GM23338 (cell line): ENCODE data around the gene AIP. TPM values are rescaled to one million over a fixed set of nuclear protein-coding genes. Genes with fewer than 3 reads are reported as not detected.

Experiments
- ATAC-seq: fragments of 200-7000 bp; cut with Tn5 transposase; 3 replicates; pipeline ENCODE4 v1.9.1; 2020
- DNase-seq: peaks from one replicate; pipeline ENCODE4 v3.0.0-alpha.2; 2015; ENCODE audit warnings: low spot score
- H2AFZ ChIP-seq: fragments of 200-600 bp; sonication (generic); 2 replicates; pipeline ENCODE4 v1.8.0; 2016; ENCODE audit warnings: antibody characterized with exemption, mild to moderate bottlenecking, moderate library complexity
- H3F3A ChIP-seq: fragments of 200-600 bp; sonication (generic); replicated peaks from 2 replicates; pipeline ENCODE4 v1.8.0; 2017; ENCODE audit warnings: antibody characterized with exemption, mixed run types, low read depth
- H3K27ac ChIP-seq: fragments of 200-600 bp; sonication (generic); 2 replicates; pipeline ENCODE4 v1.6.1; 2016; ENCODE audit warnings: low read depth
- H3K27me3 ChIP-seq: fragments of 200-600 bp; sonication (generic); 2 replicates; pipeline ENCODE4 v1.8.0; 2016; ENCODE audit warnings: mild to moderate bottlenecking, mixed run types, moderate library complexity; ENCODE audit not compliant: insufficient read depth
- H3K36me3 ChIP-seq: fragments of 200-600 bp; sonication (generic); 2 replicates; pipeline ENCODE4 v1.8.0; 2016; ENCODE audit warnings: mild to moderate bottlenecking; ENCODE audit not compliant: insufficient read depth
- H3K4me1 ChIP-seq: fragments of 200-600 bp; sonication (generic); 2 replicates; pipeline ENCODE4 v1.8.0; 2016; ENCODE audit warnings: mild to moderate bottlenecking, moderate library complexity; ENCODE audit not compliant: insufficient read depth
- H3K4me2 ChIP-seq: fragments of 200-600 bp; sonication (generic); 2 replicates; pipeline ENCODE4 v1.7.1; 2017; ENCODE audit warnings: mixed run types
- H3K4me3 ChIP-seq: fragments of 200-600 bp; sonication (generic); 2 replicates; pipeline ENCODE4 v1.6.1; 2016; ENCODE audit warnings: mixed run types
- H3K79me2 ChIP-seq: fragments of 200-600 bp; sonication (generic); replicated peaks from 2 replicates; pipeline ENCODE4 v1.8.0; 2017; ENCODE audit warnings: mild to moderate bottlenecking; ENCODE audit not compliant: insufficient read depth
- H3K9me2 ChIP-seq: fragments of 200-600 bp; sonication (generic); 2 replicates; pipeline ENCODE4 v1.8.0; 2017; ENCODE audit not compliant: insufficient read depth
- H4K20me1 ChIP-seq: fragments of 200-600 bp; sonication (generic); replicated peaks from 2 replicates; pipeline ENCODE4 v1.8.0; 2017; ENCODE audit warnings: mild to moderate bottlenecking; ENCODE audit not compliant: insufficient read depth
- H3K27ac Mint-ChIP-seq: 2 replicates; pipeline ENCODE4 v1.8.0; 2020; ENCODE audit warnings: inconsistent platforms, mild to moderate bottlenecking, moderate library complexity, mixed read lengths
- H3K27me3 Mint-ChIP-seq: 3 replicates; pipeline ENCODE4 v1.8.0; 2022; ENCODE audit warnings: low read depth, mild to moderate bottlenecking, moderate library complexity, mixed read lengths, inconsistent platforms; ENCODE audit not compliant: insufficient read depth, poor library complexity
- H3K36me3 Mint-ChIP-seq: 3 replicates; pipeline ENCODE4 v1.8.0; 2021; ENCODE audit warnings: low read depth, mild to moderate bottlenecking, inconsistent platforms, moderate library complexity, mixed read lengths
- H3K4me1 Mint-ChIP-seq: 3 replicates; pipeline ENCODE4 v1.8.0; 2020; ENCODE audit warnings: mild to moderate bottlenecking, inconsistent platforms, mixed read lengths
- H3K4me3 Mint-ChIP-seq: 3 replicates; pipeline ENCODE4 v1.8.0; 2021; ENCODE audit warnings: moderate library complexity, mild to moderate bottlenecking, inconsistent platforms, mixed read lengths
- H3K9me3 Mint-ChIP-seq: 3 replicates; pipeline ENCODE4 v1.8.0; 2020; ENCODE audit warnings: moderate library complexity, mild to moderate bottlenecking, inconsistent platforms, mixed read lengths
- CREB1 ChIP-seq: fragments of 250-450 bp; sonication (Bioruptor Pico); IDR thresholded peaks from 2 replicates; pipeline ENCODE4 v1.5.0; 2020; ENCODE audit warnings: low read depth, mild to moderate bottlenecking, moderate library complexity
- CTCF ChIP-seq, 2 experiments: fragments of 200-600 bp in 1 of 2; sonication (generic) in 1 of 2; conservative IDR thresholded peaks; 2 replicates each; pipeline versions ENCODE4 v1.5.1 to v1.6.1; 2016 to 2017; ENCODE audit warnings: antibody characterized with exemption in 2 of 2, low read depth in 2 of 2, mild to moderate bottlenecking in 2 of 2, moderate library complexity in 1 of 2
- EZH2 ChIP-seq: fragments of 200-600 bp; sonication (generic); IDR thresholded peaks from one replicate; pipeline ENCODE4 v1.8.0; 2017; ENCODE audit warnings: antibody characterized with exemption, mild to moderate bottlenecking, low read depth; ENCODE audit not compliant: unreplicated experiment
- EZH2phosphoT487 ChIP-seq: fragments of 200-600 bp; sonication (generic); IDR thresholded peaks from one replicate; pipeline ENCODE4 v1.8.1; 2018; ENCODE audit warnings: antibody characterized with exemption; ENCODE audit not compliant: unreplicated experiment
- JUNB ChIP-seq: IDR thresholded peaks from one replicate; pipeline ENCODE4 v1.6.1; 2016; ENCODE audit warnings: antibody characterized with exemption; ENCODE audit not compliant: unreplicated experiment
- NANOG ChIP-seq: IDR thresholded peaks from 2 replicates; pipeline ENCODE4 v1.6.1; 2016; ENCODE audit warnings: antibody characterized with exemption, borderline replicate concordance
- POLR2AphosphoS5 ChIP-seq: IDR thresholded peaks from 2 replicates; pipeline ENCODE4 v1.6.1; 2016; ENCODE audit warnings: antibody characterized with exemption, low read depth
- STAT1 ChIP-seq: IDR thresholded peaks from one replicate; pipeline ENCODE4 v1.6.1; 2016; ENCODE audit warnings: antibody characterized with exemption; ENCODE audit not compliant: unreplicated experiment
- ZNF114 ChIP-seq: fragments of 250-450 bp; sonication (Bioruptor Pico); IDR thresholded peaks from 2 replicates; pipeline ENCODE4 v1.5.0; 2020; ENCODE audit warnings: mild to moderate bottlenecking, moderate library complexity
- ZNF331 ChIP-seq: fragments of 250-450 bp; sonication (Bioruptor Pico); IDR thresholded peaks from 2 replicates; pipeline ENCODE4 v1.5.0; 2020; ENCODE audit warnings: low read depth, mild to moderate bottlenecking, moderate library complexity
- polyA plus RNA-seq: library from polyadenylated mRNA; unstranded; fragments of >200 nt; fragmentation: Nextera tagmentation; extraction: Ambion mirVana; gene quantifications from 2 replicates; pipeline ENCODE4 v1.2.1, GENCODE V29; 2016
- total RNA-seq: library from RNA; depleted of rRNA; stranded (reverse); fragments of >200 nt; shearing (Covaris generic); gene quantifications from 2 replicates; pipeline ENCODE4 v1.2.3, GENCODE V29; 2014
- TF ChIP-seq, protein P1 (sequence below): fragments of 250-450 bp; sonication (Bioruptor Pico); IDR thresholded peaks from 2 replicates; pipeline ENCODE4 v1.5.0; 2020; ENCODE audit warnings: mild to moderate bottlenecking, moderate library complexity
- TF ChIP-seq, protein P2 (sequence below): IDR thresholded peaks from one replicate; pipeline ENCODE4 v1.6.1; 2018; ENCODE audit warnings: antibody characterized with exemption; ENCODE audit not compliant: unreplicated experiment
- TF ChIP-seq, protein P3 (sequence below): IDR thresholded peaks from 2 replicates; pipeline ENCODE4 v1.6.1; 2016; ENCODE audit warnings: antibody characterized with exemption

Gene AIP
- total and polyA plus RNA-seq, 2 experiments from 2014 or later = 29.1 to 32.1 TPM

- H3K4me3 Mint-ChIP-seq = no peak overlapping the region
- Histone ChIP-seq H3F3A (no peaks in the 10 kb centered on the region), H3K4me1 (no peaks in the 10 kb centered on the region), H3K36me3 (peaks cover 11% of the 10 kb centered on the region), H4K20me1 (no peaks in the 10 kb centered on the region), H3K9me2 (no peaks in the 10 kb centered on the region; the same call in 1 of the 2 replicates), H3K4me2 (no peak overlapping the region), H3K4me3 (no peak overlapping the region), H3K79me2 (no peaks in the 10 kb centered on the region), H3K27ac (no peak overlapping the region), H3K27me3 (no peaks in the 10 kb centered on the region), H2AFZ (no peak overlapping the region)
- peaks cover 44% of the 10 kb centered on the region for H3K9me3 Mint-ChIP-seq
- no peak overlapping the region for H3K27ac Mint-ChIP-seq
- ATAC-seq = no peak
- no peaks in the 10 kb centered on the region; the same call in 2 of the 3 replicates for H3K4me1 Mint-ChIP-seq
- peaks cover 5% of the 10 kb centered on the region; the same call in 2 of the 3 replicates for H3K36me3 Mint-ChIP-seq
- no peak for DNase-seq
- no peak for TF ChIP-seq POLR2AphosphoS5
- no peak for TF ChIP-seq EZH2
- TF ChIP-seq, protein P1, sequence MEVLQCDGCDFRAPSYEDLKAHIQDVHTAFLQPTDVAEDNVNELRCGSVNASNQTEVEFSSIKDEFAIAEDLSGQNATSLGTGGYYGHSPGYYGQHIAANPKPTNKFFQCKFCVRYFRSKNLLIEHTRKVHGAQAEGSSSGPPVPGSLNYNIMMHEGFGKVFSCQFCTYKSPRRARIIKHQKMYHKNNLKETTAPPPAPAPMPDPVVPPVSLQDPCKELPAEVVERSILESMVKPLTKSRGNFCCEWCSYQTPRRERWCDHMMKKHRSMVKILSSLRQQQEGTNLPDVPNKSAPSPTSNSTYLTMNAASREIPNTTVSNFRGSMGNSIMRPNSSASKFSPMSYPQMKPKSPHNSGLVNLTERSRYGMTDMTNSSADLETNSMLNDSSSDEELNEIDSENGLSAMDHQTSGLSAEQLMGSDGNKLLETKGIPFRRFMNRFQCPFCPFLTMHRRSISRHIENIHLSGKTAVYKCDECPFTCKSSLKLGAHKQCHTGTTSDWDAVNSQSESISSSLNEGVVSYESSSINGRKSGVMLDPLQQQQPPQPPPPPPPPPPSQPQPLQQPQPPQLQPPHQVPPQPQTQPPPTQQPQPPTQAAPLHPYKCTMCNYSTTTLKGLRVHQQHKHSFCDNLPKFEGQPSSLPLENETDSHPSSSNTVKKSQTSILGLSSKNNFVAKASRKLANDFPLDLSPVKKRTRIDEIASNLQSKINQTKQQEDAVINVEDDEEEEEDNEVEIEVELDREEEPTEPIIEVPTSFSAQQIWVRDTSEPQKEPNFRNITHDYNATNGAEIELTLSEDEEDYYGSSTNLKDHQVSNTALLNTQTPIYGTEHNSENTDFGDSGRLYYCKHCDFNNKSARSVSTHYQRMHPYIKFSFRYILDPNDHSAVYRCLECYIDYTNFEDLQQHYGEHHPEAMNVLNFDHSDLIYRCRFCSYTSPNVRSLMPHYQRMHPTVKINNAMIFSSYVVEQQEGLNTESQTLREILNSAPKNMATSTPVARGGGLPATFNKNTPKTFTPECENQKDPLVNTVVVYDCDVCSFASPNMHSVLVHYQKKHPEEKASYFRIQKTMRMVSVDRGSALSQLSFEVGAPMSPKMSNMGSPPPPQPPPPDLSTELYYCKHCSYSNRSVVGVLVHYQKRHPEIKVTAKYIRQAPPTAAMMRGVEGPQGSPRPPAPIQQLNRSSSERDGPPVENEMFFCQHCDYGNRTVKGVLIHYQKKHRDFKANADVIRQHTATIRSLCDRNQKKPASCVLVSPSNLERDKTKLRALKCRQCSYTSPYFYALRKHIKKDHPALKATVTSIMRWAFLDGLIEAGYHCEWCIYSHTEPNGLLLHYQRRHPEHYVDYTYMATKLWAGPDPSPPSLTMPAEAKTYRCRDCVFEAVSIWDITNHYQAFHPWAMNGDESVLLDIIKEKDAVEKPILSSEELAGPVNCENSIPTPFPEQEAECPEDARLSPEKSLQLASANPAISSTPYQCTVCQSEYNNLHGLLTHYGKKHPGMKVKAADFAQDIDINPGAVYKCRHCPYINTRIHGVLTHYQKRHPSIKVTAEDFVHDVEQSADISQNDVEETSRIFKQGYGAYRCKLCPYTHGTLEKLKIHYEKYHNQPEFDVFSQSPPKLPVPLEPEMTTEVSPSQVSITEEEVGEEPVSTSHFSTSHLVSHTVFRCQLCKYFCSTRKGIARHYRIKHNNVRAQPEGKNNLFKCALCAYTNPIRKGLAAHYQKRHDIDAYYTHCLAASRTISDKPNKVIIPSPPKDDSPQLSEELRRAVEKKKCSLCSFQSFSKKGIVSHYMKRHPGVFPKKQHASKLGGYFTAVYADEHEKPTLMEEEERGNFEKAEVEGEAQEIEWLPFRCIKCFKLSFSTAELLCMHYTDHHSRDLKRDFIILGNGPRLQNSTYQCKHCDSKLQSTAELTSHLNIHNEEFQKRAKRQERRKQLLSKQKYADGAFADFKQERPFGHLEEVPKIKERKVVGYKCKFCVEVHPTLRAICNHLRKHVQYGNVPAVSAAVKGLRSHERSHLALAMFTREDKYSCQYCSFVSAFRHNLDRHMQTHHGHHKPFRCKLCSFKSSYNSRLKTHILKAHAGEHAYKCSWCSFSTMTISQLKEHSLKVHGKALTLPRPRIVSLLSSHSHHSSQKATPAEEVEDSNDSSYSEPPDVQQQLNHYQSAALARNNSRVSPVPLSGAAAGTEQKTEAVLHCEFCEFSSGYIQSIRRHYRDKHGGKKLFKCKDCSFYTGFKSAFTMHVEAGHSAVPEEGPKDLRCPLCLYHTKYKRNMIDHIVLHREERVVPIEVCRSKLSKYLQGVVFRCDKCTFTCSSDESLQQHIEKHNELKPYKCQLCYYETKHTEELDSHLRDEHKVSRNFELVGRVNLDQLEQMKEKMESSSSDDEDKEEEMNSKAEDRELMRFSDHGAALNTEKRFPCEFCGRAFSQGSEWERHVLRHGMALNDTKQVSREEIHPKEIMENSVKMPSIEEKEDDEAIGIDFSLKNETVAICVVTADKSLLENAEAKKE = no peak
- TF ChIP-seq EZH2phosphoT487 = no peak
- TF ChIP-seq, protein P2, sequence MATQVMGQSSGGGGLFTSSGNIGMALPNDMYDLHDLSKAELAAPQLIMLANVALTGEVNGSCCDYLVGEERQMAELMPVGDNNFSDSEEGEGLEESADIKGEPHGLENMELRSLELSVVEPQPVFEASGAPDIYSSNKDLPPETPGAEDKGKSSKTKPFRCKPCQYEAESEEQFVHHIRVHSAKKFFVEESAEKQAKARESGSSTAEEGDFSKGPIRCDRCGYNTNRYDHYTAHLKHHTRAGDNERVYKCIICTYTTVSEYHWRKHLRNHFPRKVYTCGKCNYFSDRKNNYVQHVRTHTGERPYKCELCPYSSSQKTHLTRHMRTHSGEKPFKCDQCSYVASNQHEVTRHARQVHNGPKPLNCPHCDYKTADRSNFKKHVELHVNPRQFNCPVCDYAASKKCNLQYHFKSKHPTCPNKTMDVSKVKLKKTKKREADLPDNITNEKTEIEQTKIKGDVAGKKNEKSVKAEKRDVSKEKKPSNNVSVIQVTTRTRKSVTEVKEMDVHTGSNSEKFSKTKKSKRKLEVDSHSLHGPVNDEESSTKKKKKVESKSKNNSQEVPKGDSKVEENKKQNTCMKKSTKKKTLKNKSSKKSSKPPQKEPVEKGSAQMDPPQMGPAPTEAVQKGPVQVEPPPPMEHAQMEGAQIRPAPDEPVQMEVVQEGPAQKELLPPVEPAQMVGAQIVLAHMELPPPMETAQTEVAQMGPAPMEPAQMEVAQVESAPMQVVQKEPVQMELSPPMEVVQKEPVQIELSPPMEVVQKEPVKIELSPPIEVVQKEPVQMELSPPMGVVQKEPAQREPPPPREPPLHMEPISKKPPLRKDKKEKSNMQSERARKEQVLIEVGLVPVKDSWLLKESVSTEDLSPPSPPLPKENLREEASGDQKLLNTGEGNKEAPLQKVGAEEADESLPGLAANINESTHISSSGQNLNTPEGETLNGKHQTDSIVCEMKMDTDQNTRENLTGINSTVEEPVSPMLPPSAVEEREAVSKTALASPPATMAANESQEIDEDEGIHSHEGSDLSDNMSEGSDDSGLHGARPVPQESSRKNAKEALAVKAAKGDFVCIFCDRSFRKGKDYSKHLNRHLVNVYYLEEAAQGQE = no peak
- TF ChIP-seq CREB1 (CRISPR knock-in tag) = no peak
- TF ChIP-seq CTCF (conservative IDR thresholded peaks at IDR 0.05; ENCODE audit: low read depth in 2 of 2) = no peak
- no peak for TF ChIP-seq ZNF331 (CRISPR knock-in tag)
- no peak for TF ChIP-seq STAT1
- no peak for TF ChIP-seq NANOG
- TF ChIP-seq ZNF114 (CRISPR knock-in tag) = no peak
- TF ChIP-seq JUNB = no peak
- TF ChIP-seq, protein P3, sequence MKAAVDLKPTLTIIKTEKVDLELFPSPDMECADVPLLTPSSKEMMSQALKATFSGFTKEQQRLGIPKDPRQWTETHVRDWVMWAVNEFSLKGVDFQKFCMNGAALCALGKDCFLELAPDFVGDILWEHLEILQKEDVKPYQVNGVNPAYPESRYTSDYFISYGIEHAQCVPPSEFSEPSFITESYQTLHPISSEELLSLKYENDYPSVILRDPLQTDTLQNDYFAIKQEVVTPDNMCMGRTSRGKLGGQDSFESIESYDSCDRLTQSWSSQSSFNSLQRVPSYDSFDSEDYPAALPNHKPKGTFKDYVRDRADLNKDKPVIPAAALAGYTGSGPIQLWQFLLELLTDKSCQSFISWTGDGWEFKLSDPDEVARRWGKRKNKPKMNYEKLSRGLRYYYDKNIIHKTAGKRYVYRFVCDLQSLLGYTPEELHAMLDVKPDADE = no peak
- peaks cover 4% of the 10 kb centered on the region for H3K27me3 Mint-ChIP-seq
These were observed 52.7 kb downstream of the AIP start for GRCh38 chr11:67535561-67535960.
